H1 (cell line): ENCODE data around the gene FOXK1. TPM values are rescaled to one million over a fixed set of nuclear protein-coding genes. Genes with fewer than 3 reads are reported as not detected.

Experiments used
- ASH2L ChIP-seq: fragments of 200-600, 300-600 bp; sonication (generic); IDR thresholded peaks from one replicate; pipeline ENCODE4 v1.7.1; 2017; ENCODE audit warnings: low read length
- CBX5 ChIP-seq: fragments of 300-800, 300-1000 bp; sonication (generic); IDR thresholded peaks from 2 replicates; pipeline ENCODE4 v1.7.1; 2016; ENCODE audit warnings: antibody characterized with exemption, low read length, low read depth
- CBX8 ChIP-seq: fragments of 300-800, 300-1000 bp; sonication (generic); IDR thresholded peaks from 2 replicates; pipeline ENCODE4 v1.7.1; 2016; ENCODE audit warnings: low read depth, low read length, borderline replicate concordance
- EZH2 ChIP-seq: fragments of 200-600 bp; sonication (generic); IDR thresholded peaks from 2 replicates; pipeline ENCODE4 v1.7.1; 2012; ENCODE audit warnings: low read depth, mild to moderate bottlenecking, moderate library complexity, low read length, inconsistent platforms; ENCODE audit not compliant: severe bottlenecking
- FOSL1 ChIP-seq: IDR thresholded peaks from 2 replicates; pipeline ENCODE4 v1.6.1; 2011; ENCODE audit warnings: mild to moderate bottlenecking, low read depth, low read length, moderate library complexity; ENCODE audit not compliant: insufficient read depth
- GABPA ChIP-seq: IDR thresholded peaks from 2 replicates; pipeline ENCODE4 v1.6.1; 2011; ENCODE audit warnings: mild to moderate bottlenecking, low read length, moderate library complexity, borderline replicate concordance; ENCODE audit not compliant: insufficient read depth
- polyA plus RNA-seq, 7 experiments: library from polyadenylated mRNA; depleted of rRNA in 3 of 7; stranded (reverse) in 5 of 7; unstranded in 2 of 7; fragments of >200 nt in 5 of 7; fragments of 200-250 nt in 2 of 7; gene quantifications; 1 replicate in 5 of 7; 2 replicates in 1 of 7; 4 replicates in 1 of 7; pipeline versions ENCODE4 v1.2.1 to v1.2.3, GENCODE V29; 2011 to 2013; ENCODE audit warnings: missing spikeins in 2 of 7, mixed read lengths in 2 of 7
- total RNA-seq: library from RNA; stranded (reverse); fragmentation: NEBNext Ultra II Directional; extraction: Animal tissue kit (Norgen Biotek cat#: 25700); gene quantifications from 2 replicates; pipeline ENCODE4 v1.2.1, GENCODE V29; 2021
- TF ChIP-seq, protein P1 (sequence below): fragments of 300-600 bp; sonication (generic); IDR thresholded peaks from 2 replicates; pipeline ENCODE4 v1.7.1; 2012; ENCODE audit warnings: low read length, moderate library complexity, mild to moderate bottlenecking, inconsistent platforms; ENCODE audit not compliant: insufficient replicate concordance

FOXK1 gene
- total and polyA plus RNA-seq, 2 of the 8 experiments (the other 6 are each of a cell fraction or from before 2014, with no cell fraction given) = 2.0 to 8.5 TPM

DNA sequence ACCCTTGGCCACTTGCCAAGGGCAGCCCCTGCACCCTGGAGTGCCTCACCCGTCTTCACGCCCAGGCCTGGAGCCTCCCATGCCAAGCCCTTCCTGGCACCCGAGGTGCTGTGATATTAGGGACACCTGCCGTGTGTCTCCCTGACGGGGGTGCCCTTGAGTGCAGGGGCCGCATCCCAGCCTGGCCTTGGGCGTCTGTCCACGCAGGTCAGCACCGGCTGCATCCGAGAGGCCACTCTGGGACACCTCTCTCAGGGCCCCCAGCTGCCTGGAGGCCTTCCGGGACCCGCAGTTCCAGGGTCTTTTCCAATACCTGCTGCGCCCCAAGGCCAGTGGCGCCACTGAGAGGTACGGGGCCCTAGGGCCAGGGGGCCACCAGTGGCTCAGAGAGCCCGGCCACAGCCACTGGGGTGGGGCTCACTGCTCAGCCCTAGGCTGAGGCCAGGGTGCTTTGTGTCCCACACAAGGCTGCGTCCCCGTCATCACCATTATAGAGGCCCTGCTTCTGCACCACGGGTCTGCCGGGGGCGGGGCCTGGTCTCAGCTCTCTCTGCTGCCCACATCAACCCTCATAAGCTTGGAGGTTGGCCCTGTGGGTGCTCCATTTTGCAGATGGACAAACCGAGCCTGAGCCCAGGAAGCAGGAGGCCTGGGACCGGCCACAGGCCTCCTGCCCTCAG lies 106.0 kb downstream of the FOXK1 start (continued):
- TF ChIP-seq, protein P1, sequence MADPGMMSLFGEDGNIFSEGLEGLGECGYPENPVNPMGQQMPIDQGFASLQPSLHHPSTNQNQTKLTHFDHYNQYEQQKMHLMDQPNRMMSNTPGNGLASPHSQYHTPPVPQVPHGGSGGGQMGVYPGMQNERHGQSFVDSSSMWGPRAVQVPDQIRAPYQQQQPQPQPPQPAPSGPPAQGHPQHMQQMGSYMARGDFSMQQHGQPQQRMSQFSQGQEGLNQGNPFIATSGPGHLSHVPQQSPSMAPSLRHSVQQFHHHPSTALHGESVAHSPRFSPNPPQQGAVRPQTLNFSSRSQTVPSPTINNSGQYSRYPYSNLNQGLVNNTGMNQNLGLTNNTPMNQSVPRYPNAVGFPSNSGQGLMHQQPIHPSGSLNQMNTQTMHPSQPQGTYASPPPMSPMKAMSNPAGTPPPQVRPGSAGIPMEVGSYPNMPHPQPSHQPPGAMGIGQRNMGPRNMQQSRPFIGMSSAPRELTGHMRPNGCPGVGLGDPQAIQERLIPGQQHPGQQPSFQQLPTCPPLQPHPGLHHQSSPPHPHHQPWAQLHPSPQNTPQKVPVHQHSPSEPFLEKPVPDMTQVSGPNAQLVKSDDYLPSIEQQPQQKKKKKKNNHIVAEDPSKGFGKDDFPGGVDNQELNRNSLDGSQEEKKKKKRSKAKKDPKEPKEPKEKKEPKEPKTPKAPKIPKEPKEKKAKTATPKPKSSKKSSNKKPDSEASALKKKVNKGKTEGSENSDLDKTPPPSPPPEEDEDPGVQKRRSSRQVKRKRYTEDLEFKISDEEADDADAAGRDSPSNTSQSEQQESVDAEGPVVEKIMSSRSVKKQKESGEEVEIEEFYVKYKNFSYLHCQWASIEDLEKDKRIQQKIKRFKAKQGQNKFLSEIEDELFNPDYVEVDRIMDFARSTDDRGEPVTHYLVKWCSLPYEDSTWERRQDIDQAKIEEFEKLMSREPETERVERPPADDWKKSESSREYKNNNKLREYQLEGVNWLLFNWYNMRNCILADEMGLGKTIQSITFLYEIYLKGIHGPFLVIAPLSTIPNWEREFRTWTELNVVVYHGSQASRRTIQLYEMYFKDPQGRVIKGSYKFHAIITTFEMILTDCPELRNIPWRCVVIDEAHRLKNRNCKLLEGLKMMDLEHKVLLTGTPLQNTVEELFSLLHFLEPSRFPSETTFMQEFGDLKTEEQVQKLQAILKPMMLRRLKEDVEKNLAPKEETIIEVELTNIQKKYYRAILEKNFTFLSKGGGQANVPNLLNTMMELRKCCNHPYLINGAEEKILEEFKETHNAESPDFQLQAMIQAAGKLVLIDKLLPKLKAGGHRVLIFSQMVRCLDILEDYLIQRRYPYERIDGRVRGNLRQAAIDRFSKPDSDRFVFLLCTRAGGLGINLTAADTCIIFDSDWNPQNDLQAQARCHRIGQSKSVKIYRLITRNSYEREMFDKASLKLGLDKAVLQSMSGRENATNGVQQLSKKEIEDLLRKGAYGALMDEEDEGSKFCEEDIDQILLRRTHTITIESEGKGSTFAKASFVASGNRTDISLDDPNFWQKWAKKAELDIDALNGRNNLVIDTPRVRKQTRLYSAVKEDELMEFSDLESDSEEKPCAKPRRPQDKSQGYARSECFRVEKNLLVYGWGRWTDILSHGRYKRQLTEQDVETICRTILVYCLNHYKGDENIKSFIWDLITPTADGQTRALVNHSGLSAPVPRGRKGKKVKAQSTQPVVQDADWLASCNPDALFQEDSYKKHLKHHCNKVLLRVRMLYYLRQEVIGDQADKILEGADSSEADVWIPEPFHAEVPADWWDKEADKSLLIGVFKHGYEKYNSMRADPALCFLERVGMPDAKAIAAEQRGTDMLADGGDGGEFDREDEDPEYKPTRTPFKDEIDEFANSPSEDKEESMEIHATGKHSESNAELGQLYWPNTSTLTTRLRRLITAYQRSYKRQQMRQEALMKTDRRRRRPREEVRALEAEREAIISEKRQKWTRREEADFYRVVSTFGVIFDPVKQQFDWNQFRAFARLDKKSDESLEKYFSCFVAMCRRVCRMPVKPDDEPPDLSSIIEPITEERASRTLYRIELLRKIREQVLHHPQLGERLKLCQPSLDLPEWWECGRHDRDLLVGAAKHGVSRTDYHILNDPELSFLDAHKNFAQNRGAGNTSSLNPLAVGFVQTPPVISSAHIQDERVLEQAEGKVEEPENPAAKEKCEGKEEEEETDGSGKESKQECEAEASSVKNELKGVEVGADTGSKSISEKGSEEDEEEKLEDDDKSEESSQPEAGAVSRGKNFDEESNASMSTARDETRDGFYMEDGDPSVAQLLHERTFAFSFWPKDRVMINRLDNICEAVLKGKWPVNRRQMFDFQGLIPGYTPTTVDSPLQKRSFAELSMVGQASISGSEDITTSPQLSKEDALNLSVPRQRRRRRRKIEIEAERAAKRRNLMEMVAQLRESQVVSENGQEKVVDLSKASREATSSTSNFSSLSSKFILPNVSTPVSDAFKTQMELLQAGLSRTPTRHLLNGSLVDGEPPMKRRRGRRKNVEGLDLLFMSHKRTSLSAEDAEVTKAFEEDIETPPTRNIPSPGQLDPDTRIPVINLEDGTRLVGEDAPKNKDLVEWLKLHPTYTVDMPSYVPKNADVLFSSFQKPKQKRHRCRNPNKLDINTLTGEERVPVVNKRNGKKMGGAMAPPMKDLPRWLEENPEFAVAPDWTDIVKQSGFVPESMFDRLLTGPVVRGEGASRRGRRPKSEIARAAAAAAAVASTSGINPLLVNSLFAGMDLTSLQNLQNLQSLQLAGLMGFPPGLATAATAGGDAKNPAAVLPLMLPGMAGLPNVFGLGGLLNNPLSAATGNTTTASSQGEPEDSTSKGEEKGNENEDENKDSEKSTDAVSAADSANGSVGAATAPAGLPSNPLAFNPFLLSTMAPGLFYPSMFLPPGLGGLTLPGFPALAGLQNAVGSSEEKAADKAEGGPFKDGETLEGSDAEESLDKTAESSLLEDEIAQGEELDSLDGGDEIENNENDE = no peak
- TF ChIP-seq FOSL1 (no peak), EZH2 (no peak), GABPA (no peak), ASH2L (no peak), CBX5 (no peak), CBX8 (no peak)
- TF ChIP-seq, all 59 proteins: peak for 0
